Measurements from ENCODE around the gene SRSF5. TPM values are rescaled to one million over a fixed set of nuclear protein-coding genes. Genes with fewer than 3 reads are reported as not detected.

SRSF5 gene
- total and polyA plus RNA-seq, 2 of the 13 experiments (the other 11 are each of a cell fraction or from before 2014, with no cell fraction given): 189 to 277 TPM

GRCh38 chr14:69726761-69727511 is 40.0 kb upstream of the SRSF5 start (continued):
- TF ChIP-seq STAG1 (CRISPR knock-in tag; IDR thresholded peaks at IDR 0.05) (peak; percentile 100), ZNF766 (CRISPR knock-in tag; IDR thresholded peaks at IDR 0.05; ENCODE audit: borderline replicate concordance) (0 out of 2 replicates have a peak, but pooled peaks have one; percentile 24), HNF1B (CRISPR knock-in tag; IDR thresholded peaks at IDR 0.05) (peak; percentile 71), ZMYM4 (CRISPR knock-in tag; IDR thresholded peaks at IDR 0.05) (0 out of 2 replicates have a peak, but pooled peaks have one; percentile 37), U2AF1 (optimal IDR thresholded peaks at IDR 0.05; ENCODE audit: low read depth, low read length) (no peak), RNF219 (CRISPR knock-in tag; IDR thresholded peaks at IDR 0.05) (no peak), ZNF30 (CRISPR knock-in tag; IDR thresholded peaks at IDR 0.05) (no peak), ZBTB25 (CRISPR knock-in tag; IDR thresholded peaks at IDR 0.05) (no peak)
- TF ChIP-seq, protein P1, sequence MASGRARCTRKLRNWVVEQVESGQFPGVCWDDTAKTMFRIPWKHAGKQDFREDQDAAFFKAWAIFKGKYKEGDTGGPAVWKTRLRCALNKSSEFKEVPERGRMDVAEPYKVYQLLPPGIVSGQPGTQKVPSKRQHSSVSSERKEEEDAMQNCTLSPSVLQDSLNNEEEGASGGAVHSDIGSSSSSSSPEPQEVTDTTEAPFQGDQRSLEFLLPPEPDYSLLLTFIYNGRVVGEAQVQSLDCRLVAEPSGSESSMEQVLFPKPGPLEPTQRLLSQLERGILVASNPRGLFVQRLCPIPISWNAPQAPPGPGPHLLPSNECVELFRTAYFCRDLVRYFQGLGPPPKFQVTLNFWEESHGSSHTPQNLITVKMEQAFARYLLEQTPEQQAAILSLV (CRISPR knock-in tag; IDR thresholded peaks at IDR 0.05; ENCODE audit: borderline replicate concordance): no peak
- TF ChIP-seq, protein P2, sequence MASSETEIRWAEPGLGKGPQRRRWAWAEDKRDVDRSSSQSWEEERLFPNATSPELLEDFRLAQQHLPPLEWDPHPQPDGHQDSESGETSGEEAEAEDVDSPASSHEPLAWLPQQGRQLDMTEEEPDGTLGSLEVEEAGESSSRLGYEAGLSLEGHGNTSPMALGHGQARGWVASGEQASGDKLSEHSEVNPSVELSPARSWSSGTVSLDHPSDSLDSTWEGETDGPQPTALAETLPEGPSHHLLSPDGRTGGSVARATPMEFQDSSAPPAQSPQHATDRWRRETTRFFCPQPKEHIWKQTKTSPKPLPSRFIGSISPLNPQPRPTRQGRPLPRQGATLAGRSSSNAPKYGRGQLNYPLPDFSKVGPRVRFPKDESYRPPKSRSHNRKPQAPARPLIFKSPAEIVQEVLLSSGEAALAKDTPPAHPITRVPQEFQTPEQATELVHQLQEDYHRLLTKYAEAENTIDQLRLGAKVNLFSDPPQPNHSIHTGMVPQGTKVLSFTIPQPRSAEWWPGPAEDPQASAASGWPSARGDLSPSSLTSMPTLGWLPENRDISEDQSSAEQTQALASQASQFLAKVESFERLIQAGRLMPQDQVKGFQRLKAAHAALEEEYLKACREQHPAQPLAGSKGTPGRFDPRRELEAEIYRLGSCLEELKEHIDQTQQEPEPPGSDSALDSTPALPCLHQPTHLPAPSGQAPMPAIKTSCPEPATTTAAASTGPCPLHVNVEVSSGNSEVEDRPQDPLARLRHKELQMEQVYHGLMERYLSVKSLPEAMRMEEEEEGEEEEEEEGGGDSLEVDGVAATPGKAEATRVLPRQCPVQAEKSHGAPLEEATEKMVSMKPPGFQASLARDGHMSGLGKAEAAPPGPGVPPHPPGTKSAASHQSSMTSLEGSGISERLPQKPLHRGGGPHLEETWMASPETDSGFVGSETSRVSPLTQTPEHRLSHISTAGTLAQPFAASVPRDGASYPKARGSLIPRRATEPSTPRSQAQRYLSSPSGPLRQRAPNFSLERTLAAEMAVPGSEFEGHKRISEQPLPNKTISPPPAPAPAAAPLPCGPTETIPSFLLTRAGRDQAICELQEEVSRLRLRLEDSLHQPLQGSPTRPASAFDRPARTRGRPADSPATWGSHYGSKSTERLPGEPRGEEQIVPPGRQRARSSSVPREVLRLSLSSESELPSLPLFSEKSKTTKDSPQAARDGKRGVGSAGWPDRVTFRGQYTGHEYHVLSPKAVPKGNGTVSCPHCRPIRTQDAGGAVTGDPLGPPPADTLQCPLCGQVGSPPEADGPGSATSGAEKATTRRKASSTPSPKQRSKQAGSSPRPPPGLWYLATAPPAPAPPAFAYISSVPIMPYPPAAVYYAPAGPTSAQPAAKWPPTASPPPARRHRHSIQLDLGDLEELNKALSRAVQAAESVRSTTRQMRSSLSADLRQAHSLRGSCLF (CRISPR knock-in tag; IDR thresholded peaks at IDR 0.05; ENCODE audit: borderline replicate concordance): no peak
- TF ChIP-seq, protein P3, sequence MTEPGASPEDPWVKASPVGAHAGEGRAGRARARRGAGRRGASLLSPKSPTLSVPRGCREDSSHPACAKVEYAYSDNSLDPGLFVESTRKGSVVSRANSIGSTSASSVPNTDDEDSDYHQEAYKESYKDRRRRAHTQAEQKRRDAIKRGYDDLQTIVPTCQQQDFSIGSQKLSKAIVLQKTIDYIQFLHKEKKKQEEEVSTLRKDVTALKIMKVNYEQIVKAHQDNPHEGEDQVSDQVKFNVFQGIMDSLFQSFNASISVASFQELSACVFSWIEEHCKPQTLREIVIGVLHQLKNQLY (CRISPR knock-in tag; IDR thresholded peaks at IDR 0.05): no peak
- TF ChIP-seq, protein P4, sequence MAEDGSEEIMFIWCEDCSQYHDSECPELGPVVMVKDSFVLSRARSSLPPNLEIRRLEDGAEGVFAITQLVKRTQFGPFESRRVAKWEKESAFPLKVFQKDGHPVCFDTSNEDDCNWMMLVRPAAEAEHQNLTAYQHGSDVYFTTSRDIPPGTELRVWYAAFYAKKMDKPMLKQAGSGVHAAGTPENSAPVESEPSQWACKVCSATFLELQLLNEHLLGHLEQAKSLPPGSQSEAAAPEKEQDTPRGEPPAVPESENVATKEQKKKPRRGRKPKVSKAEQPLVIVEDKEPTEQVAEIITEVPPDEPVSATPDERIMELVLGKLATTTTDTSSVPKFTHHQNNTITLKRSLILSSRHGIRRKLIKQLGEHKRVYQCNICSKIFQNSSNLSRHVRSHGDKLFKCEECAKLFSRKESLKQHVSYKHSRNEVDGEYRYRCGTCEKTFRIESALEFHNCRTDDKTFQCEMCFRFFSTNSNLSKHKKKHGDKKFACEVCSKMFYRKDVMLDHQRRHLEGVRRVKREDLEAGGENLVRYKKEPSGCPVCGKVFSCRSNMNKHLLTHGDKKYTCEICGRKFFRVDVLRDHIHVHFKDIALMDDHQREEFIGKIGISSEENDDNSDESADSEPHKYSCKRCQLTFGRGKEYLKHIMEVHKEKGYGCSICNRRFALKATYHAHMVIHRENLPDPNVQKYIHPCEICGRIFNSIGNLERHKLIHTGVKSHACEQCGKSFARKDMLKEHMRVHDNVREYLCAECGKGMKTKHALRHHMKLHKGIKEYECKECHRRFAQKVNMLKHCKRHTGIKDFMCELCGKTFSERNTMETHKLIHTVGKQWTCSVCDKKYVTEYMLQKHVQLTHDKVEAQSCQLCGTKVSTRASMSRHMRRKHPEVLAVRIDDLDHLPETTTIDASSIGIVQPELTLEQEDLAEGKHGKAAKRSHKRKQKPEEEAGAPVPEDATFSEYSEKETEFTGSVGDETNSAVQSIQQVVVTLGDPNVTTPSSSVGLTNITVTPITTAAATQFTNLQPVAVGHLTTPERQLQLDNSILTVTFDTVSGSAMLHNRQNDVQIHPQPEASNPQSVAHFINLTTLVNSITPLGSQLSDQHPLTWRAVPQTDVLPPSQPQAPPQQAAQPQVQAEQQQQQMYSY (CRISPR knock-in tag; IDR thresholded peaks at IDR 0.05): no peak

Measured in HepG2 (cell line).